Fibroblast of mammary gland (primary cell): ENCODE results near the gene ENGASE.

Experiments used
- DNase-seq: peaks from one replicate; pipeline ENCODE4 v3.0.0-alpha.2; 2010; ENCODE audit warnings: low read depth
- H3K4me3 ChIP-seq: 2 replicates; pipeline ENCODE4 v1.5.1; 2011; ENCODE audit warnings: low read depth, mild to moderate bottlenecking, low read length, moderate library complexity; ENCODE audit not compliant: control insufficient read depth
- TF ChIP-seq, protein P1 (sequence below): conservative IDR thresholded peaks from 2 replicates; pipeline ENCODE4 v1.5.1; 2011; ENCODE audit warnings: low read depth, low read length, inconsistent platforms; ENCODE audit not compliant: control insufficient read depth, insufficient read depth

The ENGASE gene

DNA sequence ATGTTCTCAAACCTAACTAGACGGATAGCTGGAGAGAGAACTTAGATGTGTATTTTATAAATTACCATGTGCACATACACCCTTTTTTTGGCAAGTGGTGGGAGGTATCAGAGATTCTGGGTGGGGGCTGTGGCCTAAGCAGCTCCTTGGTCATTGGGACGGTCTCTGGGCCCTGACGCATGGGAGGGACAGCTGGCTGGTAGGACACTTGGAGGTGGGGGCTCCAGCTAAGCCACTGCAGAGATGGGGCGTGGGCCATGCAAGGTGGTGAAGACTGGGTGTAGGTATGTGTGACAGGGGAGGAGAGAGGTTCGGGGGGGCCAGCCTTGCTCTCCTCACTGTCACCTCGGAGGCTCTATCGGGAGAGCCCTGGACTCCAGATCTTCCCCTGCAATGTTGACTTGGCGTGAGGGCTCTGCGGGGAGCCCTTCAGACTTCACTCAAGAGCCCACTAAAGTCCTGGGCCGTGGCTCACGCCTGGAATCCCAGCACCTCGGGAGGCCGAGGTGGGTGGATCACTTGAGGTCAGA is 33.5 kb upstream of the ENGASE start:
- DNase-seq, result no peak
- TF ChIP-seq, protein P1, sequence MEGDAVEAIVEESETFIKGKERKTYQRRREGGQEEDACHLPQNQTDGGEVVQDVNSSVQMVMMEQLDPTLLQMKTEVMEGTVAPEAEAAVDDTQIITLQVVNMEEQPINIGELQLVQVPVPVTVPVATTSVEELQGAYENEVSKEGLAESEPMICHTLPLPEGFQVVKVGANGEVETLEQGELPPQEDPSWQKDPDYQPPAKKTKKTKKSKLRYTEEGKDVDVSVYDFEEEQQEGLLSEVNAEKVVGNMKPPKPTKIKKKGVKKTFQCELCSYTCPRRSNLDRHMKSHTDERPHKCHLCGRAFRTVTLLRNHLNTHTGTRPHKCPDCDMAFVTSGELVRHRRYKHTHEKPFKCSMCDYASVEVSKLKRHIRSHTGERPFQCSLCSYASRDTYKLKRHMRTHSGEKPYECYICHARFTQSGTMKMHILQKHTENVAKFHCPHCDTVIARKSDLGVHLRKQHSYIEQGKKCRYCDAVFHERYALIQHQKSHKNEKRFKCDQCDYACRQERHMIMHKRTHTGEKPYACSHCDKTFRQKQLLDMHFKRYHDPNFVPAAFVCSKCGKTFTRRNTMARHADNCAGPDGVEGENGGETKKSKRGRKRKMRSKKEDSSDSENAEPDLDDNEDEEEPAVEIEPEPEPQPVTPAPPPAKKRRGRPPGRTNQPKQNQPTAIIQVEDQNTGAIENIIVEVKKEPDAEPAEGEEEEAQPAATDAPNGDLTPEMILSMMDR, result no peak
- H3K4me3 ChIP-seq, result no peak overlapping the region

DNA sequence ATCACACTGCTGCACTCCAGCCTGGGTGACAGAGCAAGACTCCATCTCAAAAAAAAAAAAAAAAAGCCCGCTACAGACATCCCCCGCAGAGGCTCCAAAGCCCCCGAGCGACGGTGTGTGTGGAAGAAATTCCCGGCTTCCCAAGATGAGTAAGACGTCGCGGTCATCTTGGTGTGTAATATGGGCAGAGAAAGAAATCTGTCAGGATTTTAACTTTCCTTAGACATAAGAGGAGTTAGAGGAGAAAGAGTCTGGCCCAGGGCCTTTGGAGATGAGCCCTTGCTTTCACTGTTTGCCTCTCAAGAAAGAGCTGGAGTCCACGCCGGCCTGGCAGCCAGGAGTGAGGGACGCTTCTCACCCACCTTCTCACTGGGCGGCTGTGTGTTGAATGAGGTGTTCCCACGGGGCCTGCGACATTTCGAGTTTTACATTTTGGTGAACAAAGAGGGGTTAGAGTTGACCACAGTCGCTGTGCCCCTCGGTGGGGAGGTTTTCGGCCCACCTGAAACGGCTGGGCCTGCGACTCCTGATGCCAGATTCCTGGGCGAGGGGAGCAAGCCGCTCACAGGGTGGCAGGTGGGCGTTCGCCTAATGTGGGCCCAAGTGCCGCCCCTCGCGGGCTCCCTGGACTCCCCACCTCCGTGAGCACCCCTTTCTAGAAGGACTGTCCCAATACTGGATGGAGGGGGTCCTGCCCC is 32.8 kb upstream of the ENGASE start:
- DNase-seq, result peak; percentile 72
- no peak overlapping the region for H3K4me3 ChIP-seq
- TF ChIP-seq, protein P1, result no peak

DNA sequence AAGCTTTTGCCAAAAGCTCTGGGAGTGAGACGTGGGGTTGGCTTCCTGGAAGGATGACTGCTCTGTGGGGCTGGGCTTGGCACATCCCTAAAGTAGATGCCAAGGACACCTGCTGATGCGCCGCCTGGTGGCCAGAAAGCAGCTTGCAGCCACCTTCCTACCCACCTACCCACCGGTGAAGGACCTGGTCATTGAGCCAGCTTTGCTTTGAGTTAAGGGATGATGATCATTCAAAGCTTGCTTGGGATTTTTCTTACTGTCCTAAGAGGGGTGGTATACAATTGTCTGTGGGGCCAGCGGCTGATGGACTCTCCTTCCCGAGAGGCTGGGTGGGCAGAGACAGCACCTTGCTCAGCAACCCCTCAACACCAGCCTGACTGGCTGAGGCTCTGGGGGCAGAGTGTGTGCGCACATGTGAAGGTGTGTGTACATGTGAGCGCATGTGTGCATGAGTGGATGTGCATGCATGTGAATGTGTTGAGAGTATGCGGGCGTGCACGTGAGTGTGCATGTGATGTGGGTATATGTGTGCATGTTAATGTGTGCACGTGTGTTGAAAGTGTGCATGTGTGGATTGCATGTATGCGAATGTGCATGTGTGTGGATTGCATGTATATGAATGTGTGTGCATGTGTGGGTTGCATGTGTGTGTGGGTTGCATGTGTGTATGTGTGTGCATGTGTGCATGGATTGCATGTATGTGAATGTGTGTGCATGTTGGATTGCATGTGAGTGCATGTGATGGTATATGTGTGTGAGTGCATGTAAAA is 32.0 kb upstream of the ENGASE start:
- H3K4me3 ChIP-seq, result no peak overlapping the region
- TF ChIP-seq, protein P1, result peak; percentile 86
- DNase-seq, result peak; percentile 73

DNA sequence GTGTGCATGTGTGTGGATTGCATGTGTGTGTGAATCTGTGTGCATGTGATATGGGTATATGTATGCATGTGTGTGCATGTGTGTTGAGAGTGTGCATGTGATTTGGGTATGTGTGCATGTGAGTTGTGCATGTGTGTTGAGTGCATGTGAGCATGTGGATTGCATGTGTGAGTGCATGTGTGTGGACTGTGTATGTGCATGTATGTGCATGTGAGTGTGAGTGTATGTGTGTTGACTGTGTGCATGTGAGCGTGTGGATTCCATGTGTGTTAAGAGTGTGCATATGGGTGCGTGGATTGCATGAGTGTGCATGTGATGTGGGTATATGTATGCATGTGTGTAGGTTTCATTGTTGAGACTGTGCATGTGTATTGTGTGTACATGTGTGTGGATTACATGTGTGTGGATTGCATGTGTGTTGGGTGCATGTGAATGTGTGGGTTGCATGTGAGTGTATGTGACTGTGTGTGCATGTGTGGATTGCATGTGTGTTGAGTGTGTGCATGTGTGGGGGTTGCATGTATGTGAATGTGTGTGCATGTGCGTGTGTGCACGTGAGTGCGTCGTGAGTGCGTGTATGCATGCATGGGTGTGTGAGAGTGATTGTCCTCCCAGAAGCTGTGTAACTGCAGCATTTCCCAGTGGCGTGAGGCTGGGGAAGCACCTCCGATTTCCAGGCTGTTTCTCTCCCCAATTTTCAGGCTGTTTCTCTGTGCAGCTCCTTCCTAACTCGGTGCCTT is 31.3 kb upstream of the ENGASE start:
- no peak overlapping the region for H3K4me3 ChIP-seq
- DNase-seq, result no peak
- TF ChIP-seq, protein P1, result no peak

DNA sequence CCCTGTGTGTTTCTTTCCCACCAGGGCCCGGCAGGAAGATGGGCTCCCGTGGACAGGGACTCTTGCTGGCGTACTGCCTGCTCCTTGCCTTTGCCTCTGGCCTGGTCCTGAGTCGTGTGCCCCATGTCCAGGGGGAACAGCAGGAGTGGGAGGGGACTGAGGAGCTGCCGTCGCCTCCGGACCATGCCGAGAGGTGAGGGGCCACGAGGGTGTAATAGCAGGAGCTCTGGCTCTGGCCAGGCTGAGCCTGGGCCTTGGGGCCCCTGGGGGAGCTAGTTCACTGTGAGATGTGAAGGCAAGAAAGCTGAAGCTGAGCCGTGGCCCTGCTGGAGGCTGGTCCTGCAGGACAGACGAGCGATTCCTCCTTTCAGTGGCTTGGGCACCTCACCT is 30.7 kb upstream of the ENGASE start:
- TF ChIP-seq, protein P1, result no peak
- DNase-seq, result no peak
- no peak overlapping the region for H3K4me3 ChIP-seq

DNA sequence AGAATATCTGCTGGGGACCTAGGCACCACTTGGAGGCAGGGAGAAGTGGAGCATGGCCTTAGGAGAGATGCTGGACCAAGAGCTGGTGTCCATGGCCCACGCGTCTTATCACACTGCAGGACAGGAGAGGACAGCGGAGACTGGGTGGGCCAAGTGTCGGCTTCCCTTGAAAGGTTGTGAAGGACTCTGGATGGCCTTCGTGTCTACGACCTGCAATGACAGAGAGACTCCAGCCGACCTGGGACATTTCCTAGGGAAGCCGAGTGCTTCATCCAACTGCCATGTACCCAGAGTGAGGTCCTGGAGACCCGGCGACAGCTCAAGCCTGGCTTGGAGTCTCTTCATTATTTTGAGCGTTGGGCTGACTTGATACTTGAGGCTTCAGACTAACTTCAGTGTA is 30.2 kb upstream of the ENGASE start:
- TF ChIP-seq, protein P1, result no peak
- H3K4me3 ChIP-seq, result no peak overlapping the region
- no peak for DNase-seq
